ENCODE data around the gene ADGRD2.
A peak's percentile ranks its signal among the peaks of the same experiment; 100 is the strongest.

ADGRD2 gene

DNA sequence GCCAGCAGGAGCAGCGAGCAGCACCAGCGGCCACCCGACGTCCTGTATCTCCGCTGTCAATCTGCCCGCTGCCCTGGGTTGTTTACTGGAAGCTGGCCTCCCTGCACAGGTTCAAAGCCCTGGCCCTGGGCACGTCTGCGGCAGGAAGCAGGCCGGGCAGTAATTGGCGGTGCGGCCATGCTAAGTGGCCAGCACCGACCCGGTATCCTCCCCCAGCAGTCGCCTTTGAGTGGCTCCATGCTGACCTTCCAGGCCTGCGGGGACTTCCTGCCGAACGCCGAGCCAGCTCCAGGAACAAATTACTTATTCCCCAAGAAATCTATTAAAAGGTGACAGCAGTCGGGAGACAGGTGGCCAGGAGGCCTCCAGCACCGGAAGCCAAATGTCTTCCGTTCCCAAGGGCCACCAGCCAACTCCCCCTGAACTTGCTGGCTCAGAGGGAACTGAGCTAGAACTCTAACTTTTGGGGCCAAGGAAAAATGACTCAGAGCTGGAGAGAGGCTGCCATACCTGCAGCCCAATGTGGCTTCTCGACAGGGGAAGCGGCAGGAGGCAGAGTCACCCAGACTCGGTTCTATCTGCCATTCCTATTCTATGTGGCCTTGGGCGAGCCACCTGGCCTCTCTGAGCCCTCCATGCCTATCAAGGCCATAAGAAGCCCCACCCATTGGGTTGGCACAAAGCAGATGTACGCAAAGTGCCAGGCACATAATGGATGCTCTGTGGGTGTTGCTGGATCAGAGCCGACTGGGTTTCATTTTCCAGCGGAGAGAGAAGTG lies 21.3 kb upstream of the ADGRD2 start:
- Histone ChIP-seq H4K91ac (ENCODE audit: low read depth, low read length, poor library complexity) (no peak overlapping the region), H2BK15ac (ENCODE audit: low read length) (no peak overlapping the region), H4K8ac (ENCODE audit: low read depth, low read length) (no peak overlapping the region), H3K36me3 (replicated peaks in 1 of 2; ENCODE audit: control insufficient read depth in 2 of 2, insufficient read depth in 2 of 2, low read length in 2 of 2) (no peaks in the 10 kb centered on the region), H3K23ac (ENCODE audit: low read depth, low read length, poor library complexity) (no peak overlapping the region), H2BK12ac (ENCODE audit: low read length) (no peak overlapping the region), H3K79me1 (ENCODE audit: low read depth, low read length) (no peaks in the 10 kb centered on the region), H3K4me3 (ENCODE audit: low read length in 2 of 2) (no peak overlapping the region), H3K4me1 (ENCODE audit: control insufficient read depth in 2 of 2, insufficient read depth in 1 of 2, low read depth in 1 of 2, low read length in 2 of 2) (peaks cover 0 to 3% of the 10 kb centered on the region in 2 donors), H2AK5ac (ENCODE audit: low read depth, low read length) (no peak overlapping the region), H2BK5ac (ENCODE audit: low read length) (no peak overlapping the region), H2BK120ac (ENCODE audit: low read depth, low read length) (no peak overlapping the region), H2AFZ (ENCODE audit: low read length) (peak overlapping the region; percentile 43), H3K14ac (ENCODE audit: low read length) (no peak overlapping the region), H3K18ac (ENCODE audit: low read length) (no peak overlapping the region), H3K27me3 (ENCODE audit: control insufficient read depth in 3 of 3, insufficient read depth in 3 of 3, low read depth in 1 of 3, low read length in 3 of 3) (peaks cover 0 to 26% (median 0%) of the 10 kb centered on the region in 3 experiments), H3K4me2 (ENCODE audit: insufficient read depth, low read length, poor library complexity, severe bottlenecking) (no peak overlapping the region), H3K27ac (replicated peaks; ENCODE audit: low read length) (no peak overlapping the region), H3K9ac (ENCODE audit: low read depth, low read length, poor library complexity) (no peak overlapping the region), H3K9me3 (replicated peaks in 1 of 2; ENCODE audit: control insufficient read depth in 2 of 2, insufficient read depth in 1 of 2, low read depth in 1 of 2, low read length in 2 of 2) (peaks cover 2% of the 10 kb centered on the region in 2 donors), H3K4ac (ENCODE audit: low read length) (no peak overlapping the region)
- no CpG with 5 or more reads among the region's 28 CpGs for WGBS, 2 donors (ENCODE audit: extremely low coverage in 2 of 2, insufficient read length in 2 of 2, insufficient replicate concordance in 1 of 2)
- DNase-seq (ENCODE audit: low spot score): no peak

DNA sequence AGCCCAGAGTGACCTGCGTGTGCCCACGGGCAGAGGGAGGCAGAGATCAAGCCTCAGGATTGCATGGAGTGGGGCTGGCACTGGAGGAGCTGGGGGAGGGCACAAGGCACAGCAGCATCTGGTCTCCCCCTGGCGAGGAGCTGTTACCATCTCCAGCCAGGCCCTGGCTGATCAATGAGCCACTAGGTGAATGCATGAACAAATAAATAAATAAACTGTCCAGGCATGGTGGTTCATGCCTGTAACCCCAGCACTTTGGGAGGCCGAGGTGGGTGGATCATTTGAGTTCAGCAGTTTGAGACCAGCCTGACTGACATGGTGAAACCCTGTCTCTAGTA lies 20.8 kb upstream of the ADGRD2 start:
- H3K4me2 ChIP-seq (ENCODE audit: insufficient read depth, low read length, poor library complexity, severe bottlenecking): no peak overlapping the region
- no peak overlapping the region for H2BK120ac ChIP-seq (ENCODE audit: low read depth, low read length)
- no peak overlapping the region for H2BK12ac ChIP-seq (ENCODE audit: low read length)
- WGBS, 2 donors (ENCODE audit: extremely low coverage in 2 of 2, insufficient read length in 2 of 2, insufficient replicate concordance in 1 of 2): no CpG with 5 or more reads among the region's 4 CpGs
- no peak overlapping the region for H3K4me3 ChIP-seq (ENCODE audit: low read length in 2 of 2)
- H3K36me3 ChIP-seq (replicated peaks in 1 of 2; ENCODE audit: control insufficient read depth in 2 of 2, insufficient read depth in 2 of 2, low read length in 2 of 2): no peaks in the 10 kb centered on the region
- H3K14ac ChIP-seq (ENCODE audit: low read length): no peak overlapping the region
- H2BK5ac ChIP-seq (ENCODE audit: low read length): no peak overlapping the region
- no peak overlapping the region for H3K9ac ChIP-seq (ENCODE audit: low read depth, low read length, poor library complexity)
- no peak overlapping the region for H2AFZ ChIP-seq (ENCODE audit: low read length)
- peaks cover 0 to 3% of the 10 kb centered on the region in 2 donors for H3K4me1 ChIP-seq (ENCODE audit: control insufficient read depth in 2 of 2, insufficient read depth in 1 of 2, low read depth in 1 of 2, low read length in 2 of 2)
- H2BK15ac ChIP-seq (ENCODE audit: low read length): no peak overlapping the region
- no peak overlapping the region for H3K27ac ChIP-seq (replicated peaks; ENCODE audit: low read length)
- peaks cover 0 to 24% (median 0%) of the 10 kb centered on the region in 3 experiments for H3K27me3 ChIP-seq (ENCODE audit: control insufficient read depth in 3 of 3, insufficient read depth in 3 of 3, low read depth in 1 of 3, low read length in 3 of 3)
- DNase-seq (ENCODE audit: low spot score): no peak
- no peak overlapping the region for H3K4ac ChIP-seq (ENCODE audit: low read length)
- H3K9me3 ChIP-seq (replicated peaks in 1 of 2; ENCODE audit: control insufficient read depth in 2 of 2, insufficient read depth in 1 of 2, low read depth in 1 of 2, low read length in 2 of 2): peaks cover 0 to 2% of the 10 kb centered on the region in 2 donors
- H3K18ac ChIP-seq (ENCODE audit: low read length): no peak overlapping the region
- no peaks in the 10 kb centered on the region for H3K79me1 ChIP-seq (ENCODE audit: low read depth, low read length)
- no peak overlapping the region for H2AK5ac ChIP-seq (ENCODE audit: low read depth, low read length)
- no peak overlapping the region for H4K8ac ChIP-seq (ENCODE audit: low read depth, low read length)
- no peak overlapping the region for H3K23ac ChIP-seq (ENCODE audit: low read depth, low read length, poor library complexity)
- no peak overlapping the region for H4K91ac ChIP-seq (ENCODE audit: low read depth, low read length, poor library complexity)

DNA sequence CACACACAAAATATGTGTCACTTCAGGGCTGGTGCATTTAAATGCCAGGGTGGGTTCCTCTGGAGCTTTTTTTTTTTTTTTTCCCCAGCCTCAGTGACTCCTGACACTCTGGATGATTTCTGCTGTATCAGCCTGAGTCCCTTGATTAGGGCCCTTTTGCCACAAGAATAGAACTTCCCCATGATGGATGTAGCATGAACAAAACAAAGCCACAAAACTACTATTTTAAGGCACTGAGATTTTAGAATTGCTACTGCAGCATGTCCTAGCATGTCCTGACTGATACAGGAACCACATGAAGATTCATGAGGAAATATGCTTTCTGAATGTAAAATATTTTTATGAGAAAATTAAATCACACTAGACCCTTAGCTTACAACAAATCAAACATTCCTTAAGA lies 13.9 kb upstream of the ADGRD2 start:
- Histone ChIP-seq H3K36me3 (replicated peaks in 1 of 2; ENCODE audit: control insufficient read depth in 2 of 2, insufficient read depth in 2 of 2, low read length in 2 of 2) (no peaks in the 10 kb centered on the region), H3K4me2 (ENCODE audit: insufficient read depth, low read length, poor library complexity, severe bottlenecking) (no peak overlapping the region), H3K9me3 (replicated peaks in 1 of 2; ENCODE audit: control insufficient read depth in 2 of 2, insufficient read depth in 1 of 2, low read depth in 1 of 2, low read length in 2 of 2) (no peaks in the 10 kb centered on the region), H2BK120ac (ENCODE audit: low read depth, low read length) (no peak overlapping the region), H3K4me1 (ENCODE audit: control insufficient read depth in 2 of 2, insufficient read depth in 1 of 2, low read depth in 1 of 2, low read length in 2 of 2) (peaks cover 0 to 3% of the 10 kb centered on the region in 2 donors), H2AFZ (ENCODE audit: low read length) (no peak overlapping the region), H3K27ac (replicated peaks; ENCODE audit: low read length) (no peak overlapping the region), H3K14ac (ENCODE audit: low read length) (no peak overlapping the region), H2AK5ac (ENCODE audit: low read depth, low read length) (no peak overlapping the region), H4K8ac (ENCODE audit: low read depth, low read length) (no peak overlapping the region), H2BK12ac (ENCODE audit: low read length) (no peak overlapping the region), H2BK15ac (ENCODE audit: low read length) (no peak overlapping the region), H3K79me1 (ENCODE audit: low read depth, low read length) (no peaks in the 10 kb centered on the region), H3K18ac (ENCODE audit: low read length) (no peak overlapping the region), H2BK5ac (ENCODE audit: low read length) (no peak overlapping the region), H3K4ac (ENCODE audit: low read length) (no peak overlapping the region), H3K9ac (ENCODE audit: low read depth, low read length, poor library complexity) (no peak overlapping the region), H4K91ac (ENCODE audit: low read depth, low read length, poor library complexity) (no peak overlapping the region), H3K27me3 (ENCODE audit: control insufficient read depth in 3 of 3, insufficient read depth in 3 of 3, low read depth in 1 of 3, low read length in 3 of 3) (peaks cover 0 to 27% (median 0%) of the 10 kb centered on the region in 3 experiments), H3K23ac (ENCODE audit: low read depth, low read length, poor library complexity) (no peak overlapping the region), H3K4me3 (ENCODE audit: low read length in 2 of 2) (no peak overlapping the region)
- DNase-seq (ENCODE audit: low spot score): no peak

DNA sequence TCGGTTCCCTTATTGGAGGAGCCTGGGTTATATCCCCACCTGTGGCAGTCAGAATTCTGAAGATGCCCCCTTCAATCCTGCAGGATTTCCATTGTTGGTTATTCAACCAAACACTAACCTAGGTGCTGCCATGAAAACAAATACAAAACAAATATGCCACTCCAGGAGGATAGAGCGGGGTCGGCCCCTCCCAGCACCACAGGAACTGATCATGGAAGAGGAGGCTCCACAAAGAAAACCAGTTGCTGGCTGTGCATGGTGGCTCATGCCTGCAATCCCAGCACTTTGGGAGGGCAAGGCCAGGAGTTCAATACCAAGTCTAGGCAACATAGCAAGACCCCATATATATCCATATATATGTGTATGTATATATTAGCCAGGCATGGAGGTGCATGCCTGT lies 13.2 kb upstream of the ADGRD2 start:
- Histone ChIP-seq H2BK5ac (ENCODE audit: low read length) (no peak overlapping the region), H2AK5ac (ENCODE audit: low read depth, low read length) (no peak overlapping the region), H3K4me1 (ENCODE audit: control insufficient read depth in 2 of 2, insufficient read depth in 1 of 2, low read depth in 1 of 2, low read length in 2 of 2) (no peaks in the 10 kb centered on the region), H2BK12ac (ENCODE audit: low read length) (no peak overlapping the region), H3K79me1 (ENCODE audit: low read depth, low read length) (no peaks in the 10 kb centered on the region), H3K27ac (replicated peaks; ENCODE audit: low read length) (no peak overlapping the region), H3K4me3 (ENCODE audit: low read length in 2 of 2) (no peak overlapping the region), H4K8ac (ENCODE audit: low read depth, low read length) (no peak overlapping the region), H3K14ac (ENCODE audit: low read length) (no peak overlapping the region), H3K4me2 (ENCODE audit: insufficient read depth, low read length, poor library complexity, severe bottlenecking) (no peak overlapping the region), H2BK15ac (ENCODE audit: low read length) (no peak overlapping the region), H3K9me3 (replicated peaks in 1 of 2; ENCODE audit: control insufficient read depth in 2 of 2, insufficient read depth in 1 of 2, low read depth in 1 of 2, low read length in 2 of 2) (no peaks in the 10 kb centered on the region), H3K4ac (ENCODE audit: low read length) (no peak overlapping the region), H3K27me3 (ENCODE audit: control insufficient read depth in 3 of 3, insufficient read depth in 3 of 3, low read depth in 1 of 3, low read length in 3 of 3) (peaks cover 0 to 26% (median 0%) of the 10 kb centered on the region in 3 experiments), H4K91ac (ENCODE audit: low read depth, low read length, poor library complexity) (no peak overlapping the region), H3K18ac (ENCODE audit: low read length) (no peak overlapping the region), H2BK120ac (ENCODE audit: low read depth, low read length) (no peak overlapping the region), H2AFZ (ENCODE audit: low read length) (no peak overlapping the region), H3K9ac (ENCODE audit: low read depth, low read length, poor library complexity) (no peak overlapping the region), H3K23ac (ENCODE audit: low read depth, low read length, poor library complexity) (no peak overlapping the region), H3K36me3 (replicated peaks in 1 of 2; ENCODE audit: control insufficient read depth in 2 of 2, insufficient read depth in 2 of 2, low read length in 2 of 2) (no peaks in the 10 kb centered on the region)
- WGBS, 2 donors (ENCODE audit: extremely low coverage in 2 of 2, insufficient read length in 2 of 2, insufficient replicate concordance in 1 of 2): no CpG with 5 or more reads among the region's 3 CpGs
- DNase-seq (ENCODE audit: low spot score): no peak
